Measurements from ENCODE around the gene DEFB132.

- TF ChIP-seq CTCF (IDR thresholded peaks at IDR 0.05; ENCODE audit: low read depth, low read length, poor library complexity, severe bottlenecking) (no peak), EZH2phosphoT487 (IDR thresholded peaks at IDR 0.05; ENCODE audit: borderline replicate concordance, low read length) (no peak)
Observed at GRCh38 chr20:298776-299391, 41.4 kb downstream of the DEFB132 start.

All from DOHH2 (cell line).